ENCODE results near the gene ZBTB45. TPM values are rescaled to one million over a fixed set of nuclear protein-coding genes. Genes with fewer than 3 reads are reported as not detected.
"Not testable (repeated sequence)": the region's sequence is repeated elsewhere in the genome, so short reads cannot be mapped to it uniquely, and the experiment has no call there.

The ZBTB45 gene
- total RNA-seq, 4 donors from 2014 or later: 9.8 to 16.5 (median 12.6) TPM

DNA sequence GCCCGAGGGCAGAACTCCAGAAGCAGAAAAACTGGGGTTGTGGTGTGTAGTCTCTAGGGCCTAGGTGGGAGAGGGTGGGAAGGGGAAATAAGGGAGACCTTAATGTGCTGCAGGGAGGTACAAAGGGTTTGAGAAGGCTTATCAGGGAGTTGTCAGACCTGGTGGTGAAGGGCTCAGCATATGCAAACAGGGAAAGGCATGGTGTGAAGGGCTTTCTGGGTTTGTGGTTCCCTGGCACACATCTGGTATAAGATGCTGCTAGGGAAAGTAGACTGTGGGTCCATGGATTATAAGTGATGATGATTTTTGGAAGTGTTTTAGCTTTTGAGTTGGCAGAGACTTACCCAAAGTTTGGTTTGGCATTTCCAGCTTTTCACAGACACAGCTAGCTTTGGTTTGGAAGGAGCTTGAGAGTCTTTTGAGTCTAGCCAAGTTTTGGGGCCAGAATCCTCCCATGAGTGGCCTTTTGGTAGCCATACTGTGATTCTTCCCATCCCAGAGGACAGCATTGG is 26.5 kb upstream of the ZBTB45 start:
- peak overlapping the region in 1 of 4 donors; percentile 94 for H3K27ac ChIP-seq

DNA sequence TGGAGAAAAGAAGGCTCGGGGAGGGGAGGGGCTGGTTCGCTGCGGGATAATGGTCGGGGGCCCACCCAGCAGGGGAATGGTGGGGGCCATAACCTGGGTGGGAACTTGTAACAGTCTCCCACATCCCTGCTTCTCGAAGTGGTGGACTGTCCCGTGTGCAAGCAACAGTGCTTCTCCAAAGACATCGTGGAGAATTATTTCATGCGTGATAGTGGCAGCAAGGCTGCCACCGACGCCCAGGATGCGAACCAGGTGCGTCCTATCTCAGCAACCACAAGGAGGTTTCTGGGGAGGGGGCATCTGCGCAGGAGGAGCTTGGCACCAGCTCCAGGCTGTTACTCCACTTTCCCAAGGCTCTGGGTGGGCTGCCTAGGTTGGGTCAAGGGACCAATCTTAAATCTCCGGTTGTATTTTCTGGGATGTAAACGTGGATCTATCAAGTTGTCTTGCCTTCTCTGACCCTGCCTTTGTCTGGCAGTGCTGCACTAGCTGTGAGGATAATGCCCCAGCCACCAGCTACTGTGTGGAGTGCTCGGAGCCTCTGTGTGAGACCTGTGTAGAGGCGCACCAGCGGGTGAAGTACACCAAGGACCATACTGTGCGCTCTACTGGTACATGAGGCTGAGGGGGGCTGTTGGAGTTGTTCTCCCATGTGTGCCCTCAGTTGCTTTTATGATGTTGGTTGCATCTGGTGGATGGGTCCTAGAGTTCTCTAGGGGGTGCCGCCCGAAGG is 25.8 kb upstream of the ZBTB45 start:
- DNase-seq (ENCODE audit: low spot score in 2 of 2): no peak
- WGBS, 2 donors: 7% methylated on average over 16 to 20 of the region's 21 CpGs
- peaks cover 8 to 40% (median 29%) of the 10 kb centered on the region in 3 donors for H3K36me3 ChIP-seq
- H3K27ac ChIP-seq: peak overlapping the region; percentile 77 to 97 (median 88)
- H3K4me3 ChIP-seq: peak overlapping the region; percentile 73 to 99 (median 90)
- TF ChIP-seq EP300 (IDR thresholded peaks at IDR 0.05) (no peak), POLR2A (IDR thresholded peaks at IDR 0.05) (no peak)
- TF ChIP-seq, protein P1, sequence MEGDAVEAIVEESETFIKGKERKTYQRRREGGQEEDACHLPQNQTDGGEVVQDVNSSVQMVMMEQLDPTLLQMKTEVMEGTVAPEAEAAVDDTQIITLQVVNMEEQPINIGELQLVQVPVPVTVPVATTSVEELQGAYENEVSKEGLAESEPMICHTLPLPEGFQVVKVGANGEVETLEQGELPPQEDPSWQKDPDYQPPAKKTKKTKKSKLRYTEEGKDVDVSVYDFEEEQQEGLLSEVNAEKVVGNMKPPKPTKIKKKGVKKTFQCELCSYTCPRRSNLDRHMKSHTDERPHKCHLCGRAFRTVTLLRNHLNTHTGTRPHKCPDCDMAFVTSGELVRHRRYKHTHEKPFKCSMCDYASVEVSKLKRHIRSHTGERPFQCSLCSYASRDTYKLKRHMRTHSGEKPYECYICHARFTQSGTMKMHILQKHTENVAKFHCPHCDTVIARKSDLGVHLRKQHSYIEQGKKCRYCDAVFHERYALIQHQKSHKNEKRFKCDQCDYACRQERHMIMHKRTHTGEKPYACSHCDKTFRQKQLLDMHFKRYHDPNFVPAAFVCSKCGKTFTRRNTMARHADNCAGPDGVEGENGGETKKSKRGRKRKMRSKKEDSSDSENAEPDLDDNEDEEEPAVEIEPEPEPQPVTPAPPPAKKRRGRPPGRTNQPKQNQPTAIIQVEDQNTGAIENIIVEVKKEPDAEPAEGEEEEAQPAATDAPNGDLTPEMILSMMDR (IDR thresholded peaks at IDR 0.05): no peak
- peaks cover 0 to 36% (median 23%) of the 10 kb centered on the region in 4 donors for H3K4me1 ChIP-seq
- no peaks in the 10 kb centered on the region for H3K9me3 ChIP-seq
- H3K27me3 ChIP-seq: peaks cover 0 to 1% of the 10 kb centered on the region in 2 donors

More for the DNA sequence above, 26.5 kb upstream of the ZBTB45 start:
- 22 to 30% methylated on average over 1 of the region's 1 CpG for WGBS, 2 donors
- H3K27me3 ChIP-seq: no peaks in the 10 kb centered on the region
- H3K4me3 ChIP-seq: peak overlapping the region; percentile 73 to 99 (median 90)
- TF ChIP-seq EP300 (IDR thresholded peaks at IDR 0.05) (no peak), POLR2A (IDR thresholded peaks at IDR 0.05) (no peak)
- TF ChIP-seq, protein P1 (IDR thresholded peaks at IDR 0.05): no peak
- peaks cover 8 to 46% (median 35%) of the 10 kb centered on the region in 3 donors for H3K36me3 ChIP-seq
- no peak for DNase-seq (ENCODE audit: low spot score in 2 of 2)
- peaks cover 0 to 40% (median 23%) of the 10 kb centered on the region in 4 donors for H3K4me1 ChIP-seq
- no peaks in the 10 kb centered on the region for H3K9me3 ChIP-seq

DNA sequence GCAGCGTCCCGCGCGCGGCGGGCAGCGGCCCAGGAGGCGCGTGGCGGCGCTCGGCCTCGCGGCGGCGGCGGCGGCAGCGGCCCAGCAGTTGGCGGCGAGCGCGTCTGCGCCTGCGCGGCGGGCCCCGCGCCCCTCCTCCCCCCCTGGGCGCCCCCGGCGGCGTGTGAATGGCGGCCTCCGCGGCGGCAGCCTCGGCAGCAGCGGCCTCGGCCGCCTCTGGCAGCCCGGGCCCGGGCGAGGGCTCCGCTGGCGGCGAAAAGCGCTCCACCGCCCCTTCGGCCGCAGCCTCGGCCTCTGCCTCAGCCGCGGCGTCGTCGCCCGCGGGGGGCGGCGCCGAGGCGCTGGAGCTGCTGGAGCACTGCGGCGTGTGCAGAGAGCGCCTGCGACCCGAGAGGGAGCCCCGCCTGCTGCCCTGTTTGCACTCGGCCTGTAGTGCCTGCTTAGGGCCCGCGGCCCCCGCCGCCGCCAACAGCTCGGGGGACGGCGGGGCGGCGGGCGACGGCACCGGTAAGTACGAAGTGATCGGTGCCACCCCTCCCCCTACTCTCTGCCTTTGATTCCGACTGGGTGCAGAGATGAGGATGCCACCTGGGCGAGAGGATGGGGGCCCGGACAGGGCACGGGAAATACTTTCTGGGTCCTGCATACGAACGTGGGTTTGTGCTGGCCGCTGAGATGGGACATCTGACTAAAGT is 25.1 kb upstream of the ZBTB45 start:
- Histone ChIP-seq H3K9me3 (no peaks in the 10 kb centered on the region), H3K4me1 (peaks cover 0 to 34% (median 23%) of the 10 kb centered on the region in 4 donors), H3K27me3 (peaks cover 0 to 5% of the 10 kb centered on the region in 2 donors), H3K36me3 (peaks cover 4 to 33% (median 22%) of the 10 kb centered on the region in 3 donors), H3K4me3 (peak overlapping the region; percentile 73 to 99 (median 90)), H3K27ac (peak overlapping the region; percentile 94 to 97 (median 96))
- DNase-seq (ENCODE audit: low spot score in 2 of 2): no peak
- WGBS, 2 donors: 0 to 1% methylated on average over 5 to 22 of the region's 92 CpGs
- TF ChIP-seq EP300 (IDR thresholded peaks at IDR 0.05) (no peak), POLR2A (IDR thresholded peaks at IDR 0.05) (no peak)
- TF ChIP-seq, protein P1 (IDR thresholded peaks at IDR 0.05): no peak

DNA sequence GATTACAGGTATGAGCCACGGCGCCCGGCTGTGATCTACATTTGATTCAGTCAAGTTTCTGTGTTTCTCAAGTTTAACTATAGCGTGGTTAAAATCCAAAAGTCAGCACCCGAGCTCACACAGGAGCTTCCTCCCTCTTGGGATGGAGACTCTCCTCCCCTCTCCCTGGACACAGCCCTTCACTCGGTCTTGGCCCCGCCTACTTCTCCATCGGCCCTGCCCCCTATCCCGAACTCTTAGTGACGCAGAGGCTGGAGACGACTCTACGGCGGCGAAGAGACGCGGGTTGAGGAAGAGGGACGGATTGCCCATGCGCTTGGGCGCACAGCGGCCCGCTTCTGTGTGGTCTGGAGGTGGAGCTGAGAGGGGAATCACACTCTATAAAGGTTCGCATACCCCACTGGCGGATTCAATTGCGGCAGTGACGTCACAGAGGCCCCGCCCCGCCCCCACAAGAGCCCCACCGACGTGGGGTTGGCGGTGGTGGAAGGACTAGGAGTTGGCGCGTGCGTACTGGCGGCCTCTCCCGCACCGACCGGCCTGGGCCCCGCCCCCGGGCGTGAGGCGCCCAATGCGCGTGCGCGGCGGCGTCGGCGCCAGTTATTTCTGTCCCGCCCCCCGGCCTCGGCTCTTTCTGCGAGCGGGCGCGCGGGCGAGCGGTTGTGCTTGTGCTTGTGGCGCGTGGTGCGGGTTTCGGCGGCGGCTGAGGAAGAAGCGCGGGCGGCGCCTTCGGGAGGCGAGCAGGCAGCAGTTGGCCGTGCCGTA is 24.4 kb upstream of the ZBTB45 start, which contains the start of gene TRIM28:
TRIM28 (plus strand) TSS at position 239 of the 765 bp plus-strand sequence. CDS start 694 bp downstream, outside the sequence.
- Histone ChIP-seq H3K4me3 (peak within 1 kb of the TSS; percentile 73 to 99 (median 90)), H3K27me3 (peaks cover 0 to 11% of the 10 kb centered on the region in 2 donors), H3K9me3 (no peaks in the 10 kb centered on the region), H3K36me3 (peaks cover 0 to 25% (median 15%) of the 10 kb centered on the region in 3 donors), H3K27ac (peak within 1 kb of the TSS; percentile 94 to 97 (median 96)), H3K4me1 (peaks cover 0 to 34% (median 23%) of the 10 kb centered on the region in 4 donors)
- TF ChIP-seq EP300 (IDR thresholded peaks at IDR 0.05) (peak; percentile 87 to 95), POLR2A (IDR thresholded peaks at IDR 0.05) (peak; percentile 93 to 99)
- TF ChIP-seq, protein P1 (IDR thresholded peaks at IDR 0.05): peak in 2 of 5 experiments; percentile 49 to 62
- WGBS, 2 donors: 0% methylated on average over 21 to 28 of the region's 73 CpGs
- peak; percentile 95 to 98 for DNase-seq (ENCODE audit: low spot score in 2 of 2)

DNA sequence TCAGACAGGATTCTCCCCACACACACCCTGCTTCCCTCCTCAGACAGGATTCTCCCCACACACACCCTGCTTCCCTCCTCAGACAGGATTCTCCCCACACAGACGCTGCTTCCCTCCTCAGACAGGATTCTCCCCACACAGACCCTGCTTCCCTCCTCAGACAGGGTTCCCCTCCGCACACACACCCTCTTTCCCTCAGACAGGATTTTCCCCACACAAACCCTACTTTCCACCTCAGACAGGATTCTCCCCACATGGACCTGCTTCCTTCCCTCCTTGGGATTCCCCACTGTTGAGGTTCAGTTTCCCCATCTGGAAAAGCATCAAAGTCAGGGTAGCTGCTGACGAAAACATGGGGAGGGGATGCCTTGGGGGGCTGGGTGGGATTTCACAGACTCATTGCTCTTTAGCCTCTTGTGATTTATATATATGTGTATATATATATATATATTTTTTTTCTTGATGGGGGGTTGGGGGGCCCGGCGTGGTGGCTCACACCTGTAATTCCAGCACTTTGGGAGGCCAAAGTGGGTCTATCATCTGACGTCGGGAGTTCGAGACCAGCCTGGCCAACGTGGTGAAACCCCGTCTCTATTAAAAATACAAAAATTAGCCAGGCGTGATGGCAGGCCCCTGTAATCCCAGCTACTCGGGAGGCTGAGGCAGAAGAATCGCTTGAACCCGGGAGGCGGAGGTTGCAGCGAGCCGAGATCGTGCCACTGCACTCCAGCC is 23.2 kb upstream of the ZBTB45 start:
- WGBS, 2 donors: 84 to 86% methylated on average over 18 of the region's 18 CpGs
- peak overlapping the region in 3 of 4 donors; percentile 94 to 97 (median 96) for H3K27ac ChIP-seq
- H3K4me3 ChIP-seq: peak overlapping the region; percentile 36 to 99 (median 90)
- DNase-seq (ENCODE audit: low spot score in 2 of 2); H3K9me3 ChIP-seq: not testable (repeated sequence)
- H3K27me3 ChIP-seq: peaks cover 0 to 23% of the 10 kb centered on the region in 2 donors
- H3K4me1 ChIP-seq: peaks cover 0 to 41% (median 26%) of the 10 kb centered on the region in 4 donors
- H3K36me3 ChIP-seq: peaks cover 0 to 13% (median 3%) of the 10 kb centered on the region in 3 donors

DNA sequence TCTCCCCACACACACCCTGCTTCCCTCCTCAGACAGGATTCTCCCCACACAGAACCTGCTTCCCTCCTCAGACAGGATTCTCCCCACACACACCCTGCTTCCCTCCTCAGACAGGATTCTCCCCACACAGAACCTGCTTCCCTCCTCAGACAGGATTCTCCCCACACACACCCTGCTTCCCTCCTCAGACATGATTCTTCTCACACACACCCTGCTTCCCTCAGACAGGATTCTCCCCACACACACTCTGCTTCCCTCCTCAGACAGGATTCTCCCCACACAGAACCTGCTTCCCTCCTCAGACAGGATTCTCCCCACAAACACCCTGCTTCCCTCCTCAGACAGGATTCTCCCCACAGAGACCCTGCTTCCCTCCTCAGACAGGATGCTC is 19.6 kb upstream of the ZBTB45 start:
- H3K4me3 ChIP-seq; H3K36me3 ChIP-seq; DNase-seq (ENCODE audit: low spot score in 2 of 2); H3K9me3 ChIP-seq; H3K27ac ChIP-seq: not testable (repeated sequence)
- Histone ChIP-seq H3K27me3 (peaks cover 0 to 36% of the 10 kb centered on the region in 2 donors), H3K4me1 (peaks cover 0 to 14% (median 6%) of the 10 kb centered on the region in 4 donors)
